ENCODE data around the gene KLHL2.
"Not testable (repeated sequence)": the region's sequence is repeated elsewhere in the genome, so short reads cannot be mapped to it uniquely, and the experiment has no call there.

The KLHL2 gene

GRCh38 chr4:165330666-165331065 lies 123.3 kb downstream of the KLHL2 start:
- no peak for TF ChIP-seq CTCF (IDR thresholded peaks at IDR 0.05; ENCODE audit: insufficient read depth, low read depth, low read length, missing control alignments)
- DNase-seq (ENCODE audit: low read depth), result no peak
- H3K4me3 ChIP-seq (ENCODE audit: low read depth, low read length), result peak overlapping the region; percentile 91

DNA sequence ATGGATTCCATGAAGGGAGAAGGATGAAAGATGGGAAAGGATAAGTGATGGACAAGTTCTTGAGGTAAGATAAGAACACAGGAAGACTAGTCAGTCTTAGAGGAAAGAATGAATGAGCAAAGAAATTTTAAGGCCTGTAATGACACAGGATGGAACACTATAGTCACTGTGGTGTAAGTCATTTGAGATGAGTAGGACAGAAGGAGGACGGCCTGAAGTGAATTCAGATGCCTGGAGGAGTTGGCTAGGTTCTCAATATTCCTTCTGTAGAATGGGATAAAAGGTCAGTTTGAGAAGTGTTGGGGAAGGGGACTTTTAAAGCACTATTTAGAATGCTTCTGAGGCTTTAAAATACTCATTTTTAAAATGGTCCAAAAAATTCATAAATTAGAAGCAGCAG lies 124.0 kb downstream of the KLHL2 start:
- peak overlapping the region; percentile 91 for H3K4me3 ChIP-seq (ENCODE audit: low read depth, low read length)
- TF ChIP-seq CTCF (IDR thresholded peaks at IDR 0.05; ENCODE audit: insufficient read depth, low read depth, low read length, missing control alignments), result no peak
- peak; percentile 22 for DNase-seq (ENCODE audit: low read depth)

- H3K4me3 ChIP-seq (ENCODE audit: low read depth, low read length), result peak overlapping the region; percentile 6
- DNase-seq (ENCODE audit: low read depth), result no peak
- no peak for TF ChIP-seq CTCF (IDR thresholded peaks at IDR 0.05; ENCODE audit: insufficient read depth, low read depth, low read length, missing control alignments)
Observed at GRCh38 chr4:165331823-165332222, 124.5 kb downstream of the KLHL2 start.

DNA sequence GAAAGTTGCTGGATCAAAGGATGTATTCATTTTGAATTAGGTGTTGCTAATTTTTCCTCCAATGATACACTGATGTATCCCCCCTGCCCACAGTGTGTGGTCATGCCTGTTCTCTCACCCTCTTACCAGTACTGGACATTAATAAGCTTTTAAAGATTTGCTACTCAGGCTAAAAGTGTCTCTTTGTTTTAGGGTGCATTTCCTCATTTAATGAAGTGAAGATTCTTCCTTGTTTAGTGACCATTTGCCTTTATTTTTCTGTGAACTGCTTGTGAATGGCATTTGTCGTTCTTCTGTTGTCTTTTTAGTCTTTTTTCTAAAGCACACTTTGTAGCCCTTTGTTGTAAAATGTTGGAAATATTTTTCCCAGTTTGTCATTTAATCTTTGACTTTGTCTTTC lies 125.1 kb downstream of the KLHL2 start:
- no peak overlapping the region for H3K4me3 ChIP-seq (ENCODE audit: low read depth, low read length)
- DNase-seq (ENCODE audit: low read depth), result no peak
- TF ChIP-seq CTCF (IDR thresholded peaks at IDR 0.05; ENCODE audit: insufficient read depth, low read depth, low read length, missing control alignments), result no peak

- H3K4me3 ChIP-seq (ENCODE audit: low read depth, low read length), result no peak overlapping the region
- TF ChIP-seq CTCF (IDR thresholded peaks at IDR 0.05; ENCODE audit: insufficient read depth, low read depth, low read length, missing control alignments), result no peak
- no peak for DNase-seq (ENCODE audit: low read depth)
Observed at GRCh38 chr4:165335163-165335703, 127.9 kb downstream of the KLHL2 start.

DNA sequence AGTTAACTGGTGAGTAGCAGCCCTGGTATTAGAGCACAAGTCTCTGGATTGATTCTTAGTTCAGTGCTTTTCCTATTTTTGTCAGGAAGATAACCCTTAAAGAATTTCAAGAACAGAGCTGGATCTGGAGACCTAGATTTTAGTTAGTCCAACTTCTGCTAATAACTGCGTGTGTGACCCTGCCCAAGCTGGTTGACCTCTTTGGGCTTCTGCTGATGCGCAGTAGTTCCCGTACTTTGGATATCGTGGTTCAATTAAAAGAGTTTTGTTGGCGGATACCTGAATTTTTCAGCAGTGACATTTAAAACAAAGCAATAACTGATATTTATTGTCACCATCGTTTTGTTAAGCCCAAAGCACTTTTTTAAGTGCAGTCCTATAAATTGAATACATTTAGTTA lies 129.4 kb downstream of the KLHL2 start:
- no peak for DNase-seq (ENCODE audit: low read depth)
- TF ChIP-seq CTCF (IDR thresholded peaks at IDR 0.05; ENCODE audit: insufficient read depth, low read depth, low read length, missing control alignments), result no peak
- H3K4me3 ChIP-seq (ENCODE audit: low read depth, low read length), result no peak overlapping the region

- not testable (repeated sequence) for H3K4me3 ChIP-seq (ENCODE audit: low read depth, low read length); DNase-seq (ENCODE audit: low read depth)
Observed at GRCh38 chr4:165342340-165342739, 135.0 kb downstream of the KLHL2 start.
